ENCODE results near the gene SCIN. TPM values are rescaled to one million over a fixed set of nuclear protein-coding genes. Genes with fewer than 3 reads are reported as not detected.

Gene SCIN
- total and polyA plus RNA-seq, 8 donors: 2.5 to 49.2 (median 7.3) TPM

DNA sequence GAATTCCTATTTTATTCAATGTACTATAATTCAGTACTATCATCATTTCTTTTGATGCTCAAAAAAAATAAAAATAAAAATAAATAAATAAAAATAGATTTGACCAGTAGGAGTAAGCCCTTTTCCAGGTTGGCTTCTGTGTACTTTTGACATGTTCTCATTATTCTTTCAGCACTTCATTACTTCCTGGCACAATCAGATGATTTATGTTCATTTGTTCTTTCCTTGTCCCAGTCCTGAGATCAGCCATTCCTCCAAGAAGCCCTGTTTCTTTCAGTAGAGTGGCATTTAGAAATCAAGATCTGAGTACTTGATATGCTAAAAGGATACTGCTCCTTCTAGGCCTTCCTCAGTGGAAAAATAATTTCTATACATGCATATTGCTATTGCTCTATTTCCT, 137.8 kb downstream of the SCIN start:
- intact Hi-C loops (cut with DNase I; ENCODE audit: low total_unique reads): no loop called here
- TF ChIP-seq CTCF (IDR thresholded peaks at IDR 0.05): no peak
- TF ChIP-seq POLR2AphosphoS5 (IDR thresholded peaks at IDR 0.05): no peak
- no peak for TF ChIP-seq POLR2A (IDR thresholded peaks at IDR 0.05)
- no peak for TF ChIP-seq EP300 (IDR thresholded peaks at IDR 0.05)
- H3K27me3 ChIP-seq: no peaks in the 10 kb centered on the region

More for the DNA sequence above, 137.8 kb downstream of the SCIN start:
- H3K9me3 ChIP-seq: no peaks in the 10 kb centered on the region
- no peak overlapping the region for H3K4me3 ChIP-seq
- DNase-seq: no peak
- H3K4me1 ChIP-seq: peaks cover 0 to 11% (median 0%) of the 10 kb centered on the region in 4 donors
- no peak overlapping the region for H3K27ac ChIP-seq
- H3K36me3 ChIP-seq: no peaks in the 10 kb centered on the region

Small RNAs within 50 kb of the gene (small RNA-seq; reads per million reads assigned to genes)
- gene RF00264: 0 reads per million in 4 donors

Other genes starting within 250 kb of the SCIN start
- gene VWDE, start 166.9 kb upstream of the SCIN start, total RNA-seq: 10 to 100 TPM in 1 of 5 donors, 1 to 10 TPM in 2, not detected in 2; 1.4 to 19.3 (median 1.5) TPM
- gene VWDE, start 166.9 kb upstream of the SCIN start, polyA plus RNA-seq: under 1 TPM in 2 of 3 donors, not detected in 1; 0.06 to 0.58 TPM
- gene ARL4A, start 116.9 kb downstream of the SCIN start, total RNA-seq: 10 to 100 TPM in 4 of 5 donors, 1 to 10 TPM in 1; 1.2 to 55.4 (median 17.4) TPM
- 10 to 100 TPM; 25.4 to 46.5 (median 37.3) TPM for gene ARL4A, start 116.9 kb downstream of the SCIN start, polyA plus RNA-seq